ENCODE measurements around the gene CEP128.
A peak's percentile ranks its signal among the peaks of the same experiment; 100 is the strongest.

The CEP128 gene

GRCh38 chr14:80606347-80606772, 335.2 kb downstream of the CEP128 start:
- DNase-seq: no peak

- DNase-seq: no peak
Observed at GRCh38 chr14:80605536-80605935, 336.0 kb downstream of the CEP128 start.

- no peak for DNase-seq
Observed at GRCh38 chr14:80602946-80603345, 338.6 kb downstream of the CEP128 start.

- DNase-seq: peak; percentile 5
Observed at GRCh38 chr14:80587096-80587724, 354.3 kb downstream of the CEP128 start.

GRCh38 chr14:80586131-80586530, 355.4 kb downstream of the CEP128 start:
- no peak for DNase-seq

GRCh38 chr14:80585506-80585835, 356.1 kb downstream of the CEP128 start:
- DNase-seq: no peak

- DNase-seq: no peak
Observed at GRCh38 chr14:80584744-80585505, 356.6 kb downstream of the CEP128 start.

- DNase-seq: no peak
Observed at GRCh38 chr14:80577599-80577998, 363.9 kb downstream of the CEP128 start.

- no peak for DNase-seq
Observed at GRCh38 chr14:80576401-80576800, 365.1 kb downstream of the CEP128 start.

GRCh38 chr14:80575763-80576162, 365.8 kb downstream of the CEP128 start:
- no peak for DNase-seq

GRCh38 chr14:80572666-80573065, 368.9 kb downstream of the CEP128 start:
- DNase-seq: no peak

- no peak for DNase-seq
Observed at GRCh38 chr14:80570930-80571298, 370.6 kb downstream of the CEP128 start.

GRCh38 chr14:80567905-80568536, 373.5 kb downstream of the CEP128 start:
- no peak for DNase-seq

GRCh38 chr14:80565001-80565400, 376.5 kb downstream of the CEP128 start:
- DNase-seq: no peak

- DNase-seq: no peak
Observed at GRCh38 chr14:80564051-80564450, 377.5 kb downstream of the CEP128 start.

GRCh38 chr14:80560800-80561657, 380.5 kb downstream of the CEP128 start:
- DNase-seq: no peak

GRCh38 chr14:80554139-80554538, 387.4 kb downstream of the CEP128 start:
- no peak for DNase-seq

GRCh38 chr14:80549141-80549540, 392.4 kb downstream of the CEP128 start:
- no peak for DNase-seq

GRCh38 chr14:80545935-80546854, 395.3 kb downstream of the CEP128 start:
- DNase-seq: no peak

GRCh38 chr14:80544366-80544765, 397.2 kb downstream of the CEP128 start:
- DNase-seq: no peak

GRCh38 chr14:80543211-80543610, 398.3 kb downstream of the CEP128 start:
- DNase-seq: no peak

Measured in inflammatory macrophage treated with lipopolysaccharide for 4 hours (primary cell).